ELF-1 (cell line): Measurements from ENCODE around the gene FTL.

Experiments used
- DNase-seq: peaks from one replicate; pipeline ENCODE4 v3.0.0-alpha.2; 2016; ENCODE audit warnings: low read depth, low spot score

Gene FTL

DNA sequence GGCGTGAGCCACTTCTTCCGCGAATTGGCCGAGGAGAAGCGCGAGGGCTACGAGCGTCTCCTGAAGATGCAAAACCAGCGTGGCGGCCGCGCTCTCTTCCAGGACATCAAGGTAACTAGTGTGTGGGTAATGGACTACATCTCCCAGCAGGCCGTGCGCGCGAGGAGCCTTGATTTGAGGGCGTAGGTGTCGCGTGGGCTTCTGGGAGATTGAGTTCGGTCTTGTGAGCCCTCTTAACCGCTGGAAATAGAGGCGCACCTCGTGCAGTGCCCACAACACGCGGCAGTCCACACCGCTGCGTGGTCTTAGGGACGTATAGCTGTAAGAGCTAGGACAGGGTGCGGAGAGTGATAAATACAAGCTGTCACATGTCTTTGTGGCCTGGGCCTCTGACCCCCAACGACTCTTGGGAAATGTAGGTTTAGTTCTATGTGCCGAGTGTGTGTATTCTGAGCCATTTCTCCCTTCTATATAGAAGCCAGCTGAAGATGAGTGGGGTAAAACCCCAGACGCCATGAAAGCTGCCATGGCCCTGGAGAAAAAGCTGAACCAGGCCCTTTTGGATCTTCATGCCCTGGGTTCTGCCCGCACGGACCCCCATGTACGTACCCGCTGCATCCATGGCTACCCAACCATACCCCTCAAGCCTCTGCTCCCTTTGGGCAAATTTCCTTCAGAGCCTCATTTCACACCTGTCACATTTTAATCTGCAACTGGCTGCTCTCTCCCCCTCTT is 864 bp downstream of the FTL start:
- peak; percentile 92 for DNase-seq

DNA sequence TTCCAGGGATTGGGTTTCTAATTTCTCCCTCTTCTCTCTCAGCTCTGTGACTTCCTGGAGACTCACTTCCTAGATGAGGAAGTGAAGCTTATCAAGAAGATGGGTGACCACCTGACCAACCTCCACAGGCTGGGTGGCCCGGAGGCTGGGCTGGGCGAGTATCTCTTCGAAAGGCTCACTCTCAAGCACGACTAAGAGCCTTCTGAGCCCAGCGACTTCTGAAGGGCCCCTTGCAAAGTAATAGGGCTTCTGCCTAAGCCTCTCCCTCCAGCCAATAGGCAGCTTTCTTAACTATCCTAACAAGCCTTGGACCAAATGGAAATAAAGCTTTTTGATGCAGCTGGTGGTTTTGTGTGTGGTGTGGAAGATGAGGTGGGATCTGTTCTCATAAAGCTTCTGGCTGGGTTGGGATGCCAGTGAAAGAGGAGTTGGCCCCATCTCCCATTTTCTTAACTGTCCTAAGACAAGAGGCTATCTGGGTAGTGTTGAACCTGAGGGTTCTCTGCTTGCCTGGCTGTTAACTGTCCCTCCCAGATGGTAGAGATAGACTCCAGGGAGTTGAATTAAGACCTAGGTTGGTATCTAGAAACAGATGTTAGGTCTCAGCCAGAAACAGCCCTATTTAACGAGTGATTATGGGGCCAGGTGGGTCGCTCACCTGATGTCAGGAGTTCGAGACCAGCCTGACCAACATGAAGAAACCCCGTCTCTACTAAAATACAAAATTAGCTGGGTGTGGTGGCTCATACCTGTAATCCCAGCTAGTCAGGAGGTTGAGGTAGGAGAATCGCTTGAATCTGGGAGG is 1.6 kb downstream of the FTL start:
- peak; percentile 26 for DNase-seq

- DNase-seq: peak; percentile 60
These were observed 2.5 kb downstream of the FTL start for GRCh38 chr19:48967346-48968178.

DNA sequence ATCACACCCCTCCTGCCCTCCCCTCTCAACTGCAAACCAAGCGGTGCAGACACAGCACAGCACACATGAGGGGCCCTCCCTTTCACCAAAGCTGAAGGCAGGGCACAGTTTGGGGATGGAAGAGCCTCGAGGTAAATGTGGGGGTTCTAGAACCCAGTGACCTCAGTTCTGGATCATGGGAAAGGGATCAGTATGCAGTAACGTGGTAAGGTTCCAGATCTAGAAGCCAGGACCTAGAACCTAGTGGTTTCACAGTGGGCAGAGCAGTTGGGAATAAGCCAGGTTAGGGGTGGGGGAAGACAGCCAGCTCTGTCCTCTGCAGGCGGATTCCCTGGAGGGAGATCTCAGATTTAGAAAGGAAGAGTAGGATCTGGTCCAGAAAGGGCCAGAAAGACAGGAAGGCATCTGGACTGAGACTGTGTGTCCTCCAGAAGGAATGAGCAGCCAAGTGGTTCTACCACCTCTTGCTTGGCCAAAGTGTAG is 3.1 kb downstream of the FTL start:
- DNase-seq: no peak

GRCh38 chr19:48968813-48969218 is 3.7 kb downstream of the FTL start:
- DNase-seq: peak; percentile 37

GRCh38 chr19:48969276-48970138 is 4.4 kb downstream of the FTL start:
- peak; percentile 67 for DNase-seq

DNA sequence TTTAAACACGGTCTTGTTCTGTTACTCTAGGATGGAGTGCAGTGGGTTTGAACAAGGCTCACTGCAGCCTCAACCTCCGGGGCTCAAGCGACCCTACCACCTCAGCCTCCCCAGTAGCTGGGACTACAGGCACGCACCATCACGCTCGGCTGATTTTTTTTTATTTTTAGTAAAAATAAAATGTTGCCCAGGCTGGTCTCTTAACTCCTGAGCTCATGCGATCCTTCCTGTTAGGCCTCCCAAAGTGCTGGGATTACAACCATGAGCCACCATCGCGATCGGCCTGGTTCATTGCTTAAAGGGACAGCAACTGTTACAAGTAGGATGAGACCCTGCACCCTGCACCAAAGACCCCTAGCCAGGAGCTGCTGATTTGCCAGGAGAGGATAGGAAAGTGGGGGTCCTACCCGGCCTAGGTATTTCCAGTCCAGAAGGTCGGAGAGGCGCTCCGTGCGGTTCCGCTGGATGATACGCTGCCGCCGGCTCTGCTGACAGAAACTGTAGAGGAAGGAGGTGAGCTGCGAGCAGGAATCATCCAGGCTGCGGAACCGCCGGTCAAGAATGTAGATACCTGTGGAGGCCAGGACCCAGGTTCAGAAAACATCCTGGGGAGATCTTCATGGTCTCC is 5.1 kb downstream of the FTL start:
- DNase-seq: no peak

DNA sequence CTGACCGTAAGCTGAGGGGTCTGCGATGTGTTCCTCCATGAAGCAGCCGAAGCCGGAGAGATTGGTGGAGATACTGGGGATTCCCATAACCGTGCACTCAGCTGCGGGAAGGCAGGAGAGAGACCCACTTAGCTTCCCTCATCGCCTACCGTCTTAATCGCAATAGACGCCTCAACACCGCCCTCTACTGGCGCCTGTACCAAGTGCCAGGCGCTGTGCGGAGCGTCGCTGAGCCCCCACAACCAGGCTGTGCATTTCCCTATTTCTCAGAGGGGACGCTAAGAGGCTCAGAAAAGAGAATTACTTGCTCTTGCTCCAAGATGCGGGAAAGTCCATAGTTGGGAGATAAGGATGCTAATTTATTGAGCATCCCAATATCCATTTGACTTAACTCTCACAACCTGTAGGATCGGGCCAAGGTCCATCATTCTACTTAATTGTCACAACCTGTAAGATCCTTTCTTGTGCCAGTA is 5.8 kb downstream of the FTL start:
- peak; percentile 92 for DNase-seq

- peak; percentile 68 for DNase-seq
These were observed 11.1 kb downstream of the FTL start for GRCh38 chr19:48975947-48976847.

- no peak for DNase-seq
These were observed 12.0 kb downstream of the FTL start for GRCh38 chr19:48977061-48977460.

DNA sequence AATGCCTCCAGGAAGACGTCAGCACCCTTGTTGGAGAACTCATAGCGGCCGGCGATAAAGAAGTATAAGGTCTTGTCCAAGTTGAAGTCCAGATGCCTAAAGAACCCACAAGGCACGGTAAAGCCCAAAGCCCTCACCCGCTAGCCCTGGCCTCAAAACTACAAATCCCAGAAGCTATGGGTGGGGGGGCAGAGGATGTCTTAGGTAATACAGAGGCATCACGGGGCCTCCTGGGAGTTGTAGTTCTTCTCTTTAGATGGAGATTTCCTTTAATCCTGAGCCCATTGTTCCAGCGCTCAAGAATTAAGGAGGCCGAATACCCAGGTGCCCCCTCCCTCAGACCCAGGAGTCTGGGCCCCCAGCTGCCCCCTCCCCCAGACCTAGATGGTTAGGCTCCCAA is 17.2 kb downstream of the FTL start:
- no peak for DNase-seq

- DNase-seq: no peak
These were observed 20.6 kb downstream of the FTL start for GRCh38 chr19:48985711-48986110.

- no peak for DNase-seq
These were observed 21.1 kb downstream of the FTL start for GRCh38 chr19:48986211-48986610.

- no peak for DNase-seq
These were observed 22.2 kb downstream of the FTL start for GRCh38 chr19:48987323-48987722.

GRCh38 chr19:48988286-48988685 is 23.2 kb downstream of the FTL start:
- no peak for DNase-seq

- no peak for DNase-seq
These were observed 23.8 kb downstream of the FTL start for GRCh38 chr19:48988860-48989259.

DNA sequence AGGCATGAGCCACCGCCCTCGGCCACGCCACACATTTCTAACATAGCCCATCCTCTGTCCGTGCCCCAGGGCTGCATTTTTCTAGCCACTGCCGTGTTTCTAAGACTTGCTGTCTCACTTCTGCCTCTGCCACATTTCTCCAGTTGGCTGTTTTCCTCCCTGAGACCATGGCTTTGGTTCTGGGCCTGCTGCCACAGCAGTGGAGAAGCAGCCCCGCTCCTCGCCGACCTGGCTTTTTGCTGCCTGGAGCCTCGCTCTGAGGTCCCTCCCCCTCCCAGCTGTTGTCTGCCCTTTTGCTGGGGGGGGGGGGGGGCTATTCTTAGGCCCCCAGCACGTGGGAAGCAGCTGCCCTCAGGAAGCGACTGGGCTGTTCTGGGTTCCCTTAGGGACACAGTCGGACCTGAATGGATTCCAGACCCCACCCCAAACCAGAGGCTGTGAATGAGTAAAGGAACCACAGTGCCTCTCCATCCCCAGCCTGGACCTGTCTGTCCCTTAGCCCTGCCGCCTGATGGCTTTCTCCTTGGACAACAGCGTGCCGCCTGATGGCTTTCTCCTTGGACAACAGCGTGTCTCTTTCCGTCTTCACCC is 24.7 kb downstream of the FTL start:
- DNase-seq: peak; percentile 53

DNA sequence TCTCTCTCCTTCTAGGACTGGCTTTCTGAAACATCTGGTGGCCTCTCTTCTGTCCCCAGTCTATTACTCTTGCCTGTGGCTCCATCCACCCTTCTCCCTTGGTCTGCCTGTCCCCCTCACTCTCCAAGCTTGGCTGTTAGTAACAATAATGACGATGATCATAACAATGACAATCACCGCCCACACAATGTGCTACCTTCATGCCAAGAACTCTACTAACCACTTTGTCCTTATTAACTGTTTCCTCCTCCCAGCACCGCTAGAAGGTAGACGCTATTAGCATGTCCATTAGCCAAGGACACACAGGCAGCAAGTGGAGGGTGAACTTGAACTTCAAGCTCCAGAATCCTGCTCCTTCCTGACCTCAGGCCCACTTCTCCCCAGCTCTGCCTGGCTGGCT is 25.3 kb downstream of the FTL start:
- DNase-seq: no peak

DNA sequence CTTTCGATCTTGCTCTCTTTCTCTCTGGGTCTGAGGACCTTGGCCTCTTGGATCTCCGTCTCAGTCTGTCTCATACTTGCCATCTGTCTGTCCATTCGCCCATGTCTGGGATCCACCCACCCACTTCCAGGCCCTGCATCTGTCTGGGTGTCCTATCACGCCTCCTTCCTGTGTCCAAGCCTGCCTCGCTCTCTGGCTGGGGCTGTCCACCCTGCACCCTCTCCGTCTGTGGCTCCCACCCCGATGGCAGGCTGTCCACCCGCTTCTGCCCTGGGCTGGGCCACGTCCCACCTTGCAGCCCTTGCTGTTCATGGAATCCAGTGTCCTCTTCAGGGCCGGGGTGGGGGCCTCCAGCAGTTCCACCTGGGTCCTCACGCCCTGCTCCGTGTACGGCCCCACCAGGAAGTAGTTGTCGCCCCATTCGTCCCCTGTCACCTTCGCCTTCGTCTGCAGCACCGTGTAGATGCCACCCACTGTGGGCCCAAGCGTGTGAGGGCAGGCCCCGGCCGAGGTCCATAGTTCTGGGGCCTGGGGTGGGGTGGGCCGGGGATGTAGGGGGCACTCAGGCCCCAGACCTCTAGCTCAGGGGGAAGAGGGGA is 26.0 kb downstream of the FTL start:
- DNase-seq: no peak
